Upper lobe of right lung (tissue), 1 donor: ENCODE results near the gene PHF13. TPM values are rescaled to one million over a fixed set of nuclear protein-coding genes. Genes with fewer than 3 reads are reported as not detected.

Experiments used
- ATAC-seq: fragments of 200-7000 bp; cut with Tn5 transposase; one replicate; pipeline ENCODE4 v1.9.1; 2020; ENCODE audit warnings: mild to moderate bottlenecking, moderate library complexity
- DNase-seq: peaks from one replicate; pipeline ENCODE4 v3.0.0-alpha.2; 2020
- H3K27ac ChIP-seq: fragments of 200-600 bp; one replicate; pipeline ENCODE4 v1.8.0; 2022
- H3K27me3 ChIP-seq: fragments of 200-600 bp; one replicate; pipeline ENCODE4 v1.8.0; 2022; ENCODE audit warnings: mild to moderate bottlenecking
- H3K36me3 ChIP-seq: fragments of 200-600 bp; one replicate; pipeline ENCODE4 v1.8.0; 2022
- H3K4me1 ChIP-seq: fragments of 200-600 bp; one replicate; pipeline ENCODE4 v1.8.0; 2022
- H3K4me3 ChIP-seq: fragments of 200-600 bp; one replicate; pipeline ENCODE4 v1.8.0; 2022; ENCODE audit warnings: mild to moderate bottlenecking
- H3K9me3 ChIP-seq: fragments of 200-600 bp; one replicate; pipeline ENCODE4 v1.8.0; 2022
- CTCF ChIP-seq: fragments of 200-600 bp; IDR thresholded peaks from one replicate; pipeline ENCODE4 v1.8.0; 2022; ENCODE audit warnings: antibody characterized with exemption
- intact Hi-C: fragments of 100-400 bp; cut with DNase I; formaldehyde crosslinking; loops from one replicate; pipeline ENCODE4 v1.11.0; 2022
- total RNA-seq: library from RNA; stranded (reverse); fragmentation: NEBNext Ultra II Directional; extraction: Animal tissue kit (Norgen Biotek cat#: 25700); gene quantifications from one replicate; pipeline ENCODE4 v1.2.1, GENCODE V29; 2021
- donor health status: DM: no; HTN: yes; CAD: no; lungs with severe emphysema.

PHF13 gene
- total RNA-seq, 1 donor from 2014 or later = 10.8 TPM

GRCh38 chr1:6580119-6580592, 33.4 kb upstream of the PHF13 start:
- Histone ChIP-seq H3K27ac (peak overlapping the region; percentile 97), H3K4me1 (peaks cover 30% of the 10 kb centered on the region), H3K9me3 (no peaks in the 10 kb centered on the region), H3K27me3 (no peaks in the 10 kb centered on the region), H3K36me3 (no peaks in the 10 kb centered on the region), H3K4me3 (peak overlapping the region; percentile 92)
- intact Hi-C loops = no loop called here
- no peak for TF ChIP-seq CTCF
- ATAC-seq (peak; percentile 13), DNase-seq (no peak)

GRCh38 chr1:6580593-6581409, 32.7 kb upstream of the PHF13 start:
- peak; percentile 69 for DNase-seq
- Histone ChIP-seq H3K4me3 (peak overlapping the region; percentile 92), H3K27ac (peak overlapping the region; percentile 97), H3K36me3 (no peaks in the 10 kb centered on the region), H3K4me1 (peaks cover 30% of the 10 kb centered on the region), H3K27me3 (no peaks in the 10 kb centered on the region), H3K9me3 (no peaks in the 10 kb centered on the region)
- intact Hi-C loops = no loop called here
- no peak for TF ChIP-seq CTCF
- no peak for ATAC-seq

- peaks cover 30% of the 10 kb centered on the region for H3K4me1 ChIP-seq
- peak; percentile 43 for ATAC-seq
Observed at GRCh38 chr1:6581561-6582305, 31.8 kb upstream of the PHF13 start.

GRCh38 chr1:6582370-6582769, 31.2 kb upstream of the PHF13 start:
- DNase-seq (no peak), ATAC-seq (no peak)
- H3K4me1 ChIP-seq = peaks cover 37% of the 10 kb centered on the region
- no peak overlapping the region for H3K27ac ChIP-seq
- intact Hi-C loops = no loop called here
- H3K27me3 ChIP-seq = no peaks in the 10 kb centered on the region
- peaks cover under 1% of the 10 kb centered on the region for H3K36me3 ChIP-seq
- no peaks in the 10 kb centered on the region for H3K9me3 ChIP-seq
- no peak overlapping the region for H3K4me3 ChIP-seq
- TF ChIP-seq CTCF = no peak

More at GRCh38 chr1:6581561-6582305, 31.8 kb upstream of the PHF13 start:
- no peak for TF ChIP-seq CTCF
- no peak overlapping the region for H3K4me3 ChIP-seq
- peak overlapping the region; percentile 97 for H3K27ac ChIP-seq
- intact Hi-C loops = no loop called here
- DNase-seq = peak; percentile 68
- H3K9me3 ChIP-seq = no peaks in the 10 kb centered on the region
- no peaks in the 10 kb centered on the region for H3K27me3 ChIP-seq
- H3K36me3 ChIP-seq = no peaks in the 10 kb centered on the region

GRCh38 chr1:6584126-6585080, 29.1 kb upstream of the PHF13 start:
- Histone ChIP-seq H3K27ac (no peak overlapping the region), H3K36me3 (peaks cover 21% of the 10 kb centered on the region), H3K27me3 (no peaks in the 10 kb centered on the region), H3K4me3 (no peak overlapping the region), H3K4me1 (peaks cover 37% of the 10 kb centered on the region), H3K9me3 (no peaks in the 10 kb centered on the region)
- ATAC-seq (no peak), DNase-seq (no peak)
- intact Hi-C loops = no loop called here
- peak; percentile 11 for TF ChIP-seq CTCF
